ENCODE data around the gene MLLT10. TPM values are rescaled to one million over a fixed set of nuclear protein-coding genes. Genes with fewer than 3 reads are reported as not detected.

The MLLT10 gene
- total RNA-seq, 1 donor from 2014 or later = 58.1 TPM

GRCh38 chr10:21519397-21519933, 14.6 kb upstream of the MLLT10 start:
- Mint-ChIP-seq H3K27ac (ENCODE audit: unreplicated experiment) (peak overlapping the region; percentile 95), H3K9me3 (no peaks in the 10 kb centered on the region), H3K4me3 (peak overlapping the region; percentile 95), H3K27me3 (ENCODE audit: low read depth) (peaks cover 17% of the 10 kb centered on the region), H3K4me1 (peaks cover 82% of the 10 kb centered on the region), H3K36me3 (ENCODE audit: low read depth) (peaks cover 13% of the 10 kb centered on the region)
- TF ChIP-seq CTCF (conservative IDR thresholded peaks at IDR 0.05) = no peak
- no peak for DNase-seq (ENCODE audit: low read depth, low spot score)

- Mint-ChIP-seq H3K27me3 (ENCODE audit: low read depth) (peaks cover 16% of the 10 kb centered on the region), H3K9me3 (no peaks in the 10 kb centered on the region), H3K4me1 (peaks cover 82% of the 10 kb centered on the region), H3K4me3 (peak overlapping the region; percentile 95), H3K27ac (ENCODE audit: unreplicated experiment) (peak overlapping the region; percentile 95), H3K36me3 (ENCODE audit: low read depth) (peaks cover 12% of the 10 kb centered on the region)
- no peak for TF ChIP-seq CTCF (conservative IDR thresholded peaks at IDR 0.05)
- no peak for DNase-seq (ENCODE audit: low read depth, low spot score)
Measured at GRCh38 chr10:21519941-21520436, 14.0 kb upstream of the MLLT10 start.

GRCh38 chr10:21520509-21520908, 13.5 kb upstream of the MLLT10 start:
- peaks cover 11% of the 10 kb centered on the region for H3K36me3 Mint-ChIP-seq (ENCODE audit: low read depth)
- peak overlapping the region; percentile 95 for H3K4me3 Mint-ChIP-seq
- TF ChIP-seq CTCF (conservative IDR thresholded peaks at IDR 0.05) = no peak

GRCh38 chr10:21520949-21521348, 13.1 kb upstream of the MLLT10 start:
- peaks cover 7% of the 10 kb centered on the region for H3K36me3 Mint-ChIP-seq (ENCODE audit: low read depth)
- no peak for DNase-seq (ENCODE audit: low read depth, low spot score)
- H3K4me3 Mint-ChIP-seq = peak overlapping the region; percentile 95
- peaks cover 22% of the 10 kb centered on the region for H3K27me3 Mint-ChIP-seq (ENCODE audit: low read depth)
- no peak for TF ChIP-seq CTCF (conservative IDR thresholded peaks at IDR 0.05)
- H3K4me1 Mint-ChIP-seq = peaks cover 79% of the 10 kb centered on the region
- H3K27ac Mint-ChIP-seq (ENCODE audit: unreplicated experiment) = peak overlapping the region; percentile 45
- no peaks in the 10 kb centered on the region for H3K9me3 Mint-ChIP-seq

More at GRCh38 chr10:21520509-21520908, 13.5 kb upstream of the MLLT10 start:
- Mint-ChIP-seq H3K27ac (ENCODE audit: unreplicated experiment) (peak overlapping the region; percentile 73), H3K27me3 (ENCODE audit: low read depth) (peaks cover 21% of the 10 kb centered on the region), H3K9me3 (no peaks in the 10 kb centered on the region), H3K4me1 (peaks cover 82% of the 10 kb centered on the region)
- DNase-seq (ENCODE audit: low read depth, low spot score) = no peak

- Mint-ChIP-seq H3K27me3 (ENCODE audit: low read depth) (peaks cover 21% of the 10 kb centered on the region), H3K27ac (ENCODE audit: unreplicated experiment) (peak overlapping the region; percentile 51), H3K36me3 (ENCODE audit: low read depth) (peaks cover 5% of the 10 kb centered on the region), H3K9me3 (no peaks in the 10 kb centered on the region), H3K4me3 (peak overlapping the region; percentile 95), H3K4me1 (peaks cover 78% of the 10 kb centered on the region)
- DNase-seq (ENCODE audit: low read depth, low spot score) = no peak
- no peak for TF ChIP-seq CTCF (conservative IDR thresholded peaks at IDR 0.05)
Measured at GRCh38 chr10:21521751-21522533, 12.1 kb upstream of the MLLT10 start.
